Measurements from ENCODE around the gene ADPGK.

The ADPGK gene

DNA sequence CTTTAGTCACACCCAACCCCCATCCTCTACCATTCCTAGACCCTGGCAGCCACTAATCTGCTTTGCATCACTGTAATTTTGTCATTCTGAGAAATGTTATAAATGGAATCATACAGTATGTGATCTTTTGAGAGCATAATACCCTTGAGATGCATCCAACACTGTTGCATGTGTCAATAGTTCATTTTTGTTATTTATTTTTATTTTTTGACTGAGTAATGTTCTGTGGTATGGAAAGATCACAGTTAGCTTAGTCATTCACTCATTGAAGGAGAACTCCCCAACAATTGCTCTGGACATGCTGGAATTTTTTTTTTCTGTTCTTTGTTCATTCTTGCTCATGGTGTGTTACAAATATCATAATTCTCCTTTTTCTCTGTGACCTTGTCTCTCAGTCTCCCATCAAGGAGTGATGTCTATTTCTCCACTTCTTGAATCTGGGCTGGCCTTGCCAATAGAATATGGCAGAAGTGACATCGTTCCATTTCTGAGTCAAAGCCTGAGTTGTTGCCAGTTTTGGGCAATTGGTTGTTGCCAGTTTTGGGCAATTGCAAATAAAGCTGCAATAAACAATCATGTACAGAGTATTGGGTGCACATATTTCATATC lies 6.8 kb upstream of the ADPGK start:
- no peak for DNase-seq (ENCODE audit: low read depth in 4 of 4, low spot score in 1 of 4)

DNA sequence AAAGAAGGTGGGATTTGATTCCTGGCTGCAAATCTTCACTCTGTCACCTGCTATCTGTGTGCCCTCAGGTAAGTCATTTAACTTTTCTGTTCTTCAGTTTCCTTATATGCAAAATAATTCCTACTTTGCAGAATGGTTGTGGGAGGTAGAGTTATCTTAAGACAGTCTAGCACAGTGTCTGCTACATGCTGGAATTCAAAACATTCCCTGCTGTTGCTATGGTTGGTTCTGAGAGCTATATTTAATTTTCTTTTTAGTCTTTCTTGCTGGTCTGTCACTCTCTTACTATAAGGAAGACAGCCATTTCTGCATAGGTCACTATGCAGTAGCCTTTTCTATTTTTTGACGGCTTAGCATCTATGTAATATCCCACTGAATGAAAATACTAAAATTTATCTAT lies 4.0 kb upstream of the ADPGK start:
- no peak for DNase-seq (ENCODE audit: low read depth in 4 of 4, low spot score in 1 of 4)

DNA sequence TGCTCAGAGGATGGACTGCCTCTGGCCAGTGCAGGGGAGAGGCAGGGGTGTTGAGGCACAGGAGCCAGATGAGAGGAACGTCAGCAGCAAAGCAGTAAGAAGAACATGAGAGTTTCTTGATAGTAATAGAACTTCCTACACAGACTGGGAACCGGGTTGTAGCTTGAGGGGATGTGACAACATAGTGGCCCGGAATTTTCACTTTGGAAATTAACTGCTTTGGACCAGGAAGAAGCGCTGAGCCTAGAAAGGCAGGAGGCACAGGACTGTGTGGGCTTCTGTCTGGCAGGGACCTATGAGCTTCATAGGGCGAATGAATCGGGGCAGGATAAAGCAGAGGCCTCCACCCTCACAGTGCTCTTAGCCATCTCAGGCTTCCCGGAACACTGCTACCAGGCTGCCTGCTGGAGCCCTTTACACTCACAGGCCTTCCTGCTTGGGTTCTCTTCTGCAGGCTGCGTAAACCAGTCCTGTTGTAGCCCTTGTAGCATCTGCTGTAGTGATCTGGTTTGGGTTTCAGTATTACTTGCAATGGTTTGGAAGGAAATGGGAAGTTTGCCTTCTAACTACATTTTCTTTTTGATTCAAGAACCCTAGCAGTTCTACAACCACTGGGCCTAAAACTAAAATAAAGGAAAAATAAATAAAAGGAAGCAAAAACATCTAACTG lies 3.3 kb upstream of the ADPGK start:
- DNase-seq (ENCODE audit: low read depth in 4 of 4, low spot score in 1 of 4) = no peak

DNA sequence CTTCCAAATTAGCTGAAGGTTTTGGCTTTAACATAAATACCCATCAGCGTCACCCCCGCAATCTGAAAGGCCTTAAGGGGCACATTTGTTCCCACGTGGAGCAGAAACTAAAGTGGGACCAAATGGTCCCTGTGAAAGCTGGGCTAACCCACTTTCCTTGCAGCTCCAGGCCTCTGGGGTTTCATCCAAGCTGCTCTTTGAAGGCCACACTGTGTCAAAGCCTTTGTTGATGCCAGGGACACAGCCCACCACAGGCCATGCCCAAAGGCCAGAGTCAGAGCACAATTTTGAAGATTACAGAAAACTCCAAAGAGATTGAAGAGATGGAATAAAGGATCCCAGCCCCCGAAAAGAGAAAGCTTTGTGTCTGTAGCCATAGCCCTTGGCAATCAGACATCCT lies 2.7 kb upstream of the ADPGK start:
- no peak for DNase-seq (ENCODE audit: low read depth in 4 of 4, low spot score in 1 of 4)

DNA sequence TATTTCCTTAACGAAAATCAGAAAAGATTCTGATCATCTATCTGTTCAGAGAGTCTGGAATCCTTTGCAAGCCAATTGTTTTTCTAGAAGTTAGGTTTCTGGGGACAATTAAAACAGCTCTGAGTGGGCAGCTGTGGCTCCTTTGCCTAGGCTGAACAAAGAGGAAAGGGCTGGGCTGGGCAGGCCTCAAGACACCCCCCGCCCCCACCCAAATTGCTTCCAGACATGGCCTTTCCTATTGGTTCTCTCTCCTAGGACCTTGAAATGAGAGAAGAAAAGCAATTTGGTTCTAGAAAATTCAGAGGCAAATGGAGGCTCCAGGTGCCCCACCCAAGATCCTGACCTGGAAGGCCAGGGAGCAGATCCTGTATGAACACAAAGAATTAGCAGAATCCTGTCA lies 2.3 kb upstream of the ADPGK start:
- DNase-seq (ENCODE audit: low read depth in 4 of 4, low spot score in 1 of 4) = no peak

DNA sequence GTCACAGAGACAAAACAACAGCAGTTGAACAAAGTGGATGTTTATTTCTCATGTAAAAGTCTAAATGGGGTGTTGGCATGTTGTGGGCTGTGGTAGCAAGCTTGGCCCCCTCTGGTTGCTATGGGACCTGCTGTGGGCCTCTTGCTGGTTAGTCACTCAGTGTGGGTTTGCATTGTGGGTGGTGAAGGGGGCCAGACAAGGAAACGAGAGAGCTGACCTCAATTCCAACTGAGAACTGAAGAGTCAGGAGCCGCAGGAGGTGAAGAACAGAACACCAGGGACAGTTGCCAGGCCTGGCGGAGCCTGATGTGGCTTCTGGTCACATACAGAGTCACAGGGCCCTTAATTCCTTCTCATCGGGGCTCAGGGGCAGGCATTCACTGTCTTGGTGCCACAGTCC lies 1.9 kb upstream of the ADPGK start:
- DNase-seq (ENCODE audit: low read depth in 4 of 4, low spot score in 1 of 4) = peak in 2 of 4 experiments; percentile 16 to 33

DNA sequence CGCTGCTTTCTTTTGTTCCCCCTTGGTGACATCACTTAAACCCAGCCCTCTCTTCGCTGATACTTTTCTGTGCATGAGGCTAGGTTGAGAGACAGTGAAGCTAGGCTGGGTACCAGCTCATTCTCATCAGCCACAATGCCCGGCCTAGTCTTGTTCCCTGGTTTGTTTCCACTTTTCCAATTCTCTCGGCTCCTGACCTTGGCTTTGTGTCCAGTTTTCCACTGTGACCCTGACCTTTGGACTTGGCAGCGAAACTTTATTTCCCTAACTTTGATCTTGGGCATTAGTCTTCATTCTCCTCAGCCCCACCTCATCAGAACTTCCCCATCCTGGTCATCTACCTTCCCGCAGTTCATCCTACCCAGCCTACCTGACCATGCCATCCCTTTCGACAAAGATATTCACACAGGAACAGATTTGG lies 908 bp upstream of the ADPGK start:
- DNase-seq (ENCODE audit: low read depth in 4 of 4, low spot score in 1 of 4) = no peak

DNA sequence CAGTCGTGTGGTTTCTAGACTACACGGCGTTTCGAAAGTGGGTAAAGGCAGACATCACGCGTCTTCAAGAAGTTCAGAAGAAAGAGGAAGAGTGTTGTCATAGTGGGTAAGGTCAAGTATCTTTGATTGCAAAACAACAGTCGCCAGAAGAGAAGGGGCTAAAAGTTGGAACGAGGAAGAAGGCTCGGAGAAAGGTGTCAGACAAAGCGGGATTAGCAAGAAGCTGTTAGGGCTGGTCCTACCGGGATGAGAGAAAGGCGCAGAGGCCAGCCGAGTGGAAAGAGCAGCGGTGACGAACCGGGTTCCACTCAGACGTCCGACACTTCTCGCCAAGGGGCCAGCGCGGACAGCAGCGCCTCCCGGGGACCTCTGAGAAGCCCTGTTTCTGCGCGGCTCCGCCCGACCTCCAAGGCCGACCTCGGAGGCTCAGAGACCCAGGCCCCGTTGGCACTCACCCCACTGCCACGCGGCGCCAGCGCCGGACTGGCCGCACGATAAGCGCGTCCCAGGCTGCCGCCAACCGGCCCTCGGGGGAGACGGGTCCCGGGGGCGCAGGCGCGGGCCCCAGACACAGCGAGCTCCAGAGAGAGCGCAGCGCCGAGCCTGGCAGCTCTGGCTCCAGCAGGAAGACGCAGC lies 436 bp downstream of the ADPGK start:
- DNase-seq (ENCODE audit: low read depth in 4 of 4, low spot score in 1 of 4) = peak in 3 of 4 experiments; percentile 11 to 14 (median 13)

DNA sequence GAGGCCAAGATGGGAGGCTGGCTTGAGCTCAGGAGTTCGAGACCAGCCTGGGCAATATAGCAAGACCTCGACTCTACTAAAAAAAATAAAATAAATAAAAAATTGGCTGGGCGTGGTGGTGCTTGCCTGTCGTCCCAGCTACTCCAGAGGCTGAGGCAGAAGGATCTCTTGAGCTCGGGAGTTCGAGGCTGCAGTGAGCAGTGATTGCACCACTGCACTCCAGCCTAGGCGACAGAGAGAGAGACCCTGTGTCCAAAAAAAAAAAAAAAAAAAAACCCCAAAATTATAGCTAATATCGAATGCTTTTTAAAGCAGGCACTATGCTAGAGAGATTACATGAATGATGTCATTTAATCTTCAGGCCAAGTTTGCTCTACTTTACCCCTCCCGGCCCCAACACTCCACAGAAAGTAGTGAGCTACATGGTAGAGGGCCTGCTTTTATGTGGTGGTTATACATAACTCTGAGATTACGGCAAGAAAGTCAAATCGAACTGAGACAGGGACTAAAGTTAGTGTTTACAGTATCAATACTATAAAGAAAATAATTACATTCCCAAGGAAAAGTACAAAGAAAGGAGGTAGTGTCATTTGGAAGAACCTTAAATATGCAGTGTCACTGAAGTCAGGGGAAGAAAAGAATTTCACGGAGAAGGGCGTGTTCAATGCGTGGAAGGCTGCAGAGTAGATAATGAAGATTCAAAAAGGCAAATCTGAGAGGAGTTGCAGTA lies 1.1 kb downstream of the ADPGK start:
- DNase-seq (ENCODE audit: low read depth in 4 of 4, low spot score in 1 of 4) = no peak

DNA sequence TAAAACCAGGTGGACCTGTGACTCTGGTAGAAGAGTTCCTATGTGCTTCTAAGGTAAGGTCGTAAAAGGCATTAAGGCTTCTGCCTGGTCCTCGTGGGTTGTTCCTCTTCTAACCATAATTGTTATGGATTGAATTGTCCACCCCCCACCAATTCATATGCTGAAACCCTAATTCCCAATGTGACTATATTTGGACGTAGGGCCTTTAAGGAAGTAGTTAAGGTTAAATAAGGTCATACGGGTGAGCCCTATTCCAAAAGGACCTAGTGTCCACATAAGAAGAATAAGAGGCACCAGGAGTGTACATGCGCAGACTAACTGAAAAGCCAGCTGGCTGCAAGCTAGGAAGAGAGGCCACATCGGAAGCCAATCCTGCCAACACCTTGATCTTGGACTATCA lies 1.9 kb downstream of the ADPGK start:
- DNase-seq (ENCODE audit: low read depth in 4 of 4, low spot score in 1 of 4) = no peak

DNA sequence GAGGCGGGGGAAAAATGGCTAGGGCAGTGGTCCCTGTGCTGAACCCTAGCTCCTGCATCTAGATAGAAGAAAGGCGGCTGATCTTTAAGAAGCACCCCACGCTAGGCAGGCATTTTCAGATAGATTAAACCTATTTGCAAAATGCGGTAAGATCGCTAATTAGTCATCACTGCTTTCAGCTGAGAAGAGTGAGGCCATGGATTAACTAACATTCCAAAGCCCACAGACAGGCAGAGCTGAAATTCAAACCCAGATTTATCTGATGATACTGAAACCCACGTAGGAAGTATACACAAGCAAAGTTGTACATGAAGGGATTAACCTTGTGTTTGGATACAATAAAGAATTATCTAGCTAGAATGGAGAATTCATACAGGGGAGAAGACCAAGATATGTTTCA lies 4.8 kb downstream of the ADPGK start:
- DNase-seq (ENCODE audit: low read depth in 4 of 4, low spot score in 1 of 4) = no peak

DNA sequence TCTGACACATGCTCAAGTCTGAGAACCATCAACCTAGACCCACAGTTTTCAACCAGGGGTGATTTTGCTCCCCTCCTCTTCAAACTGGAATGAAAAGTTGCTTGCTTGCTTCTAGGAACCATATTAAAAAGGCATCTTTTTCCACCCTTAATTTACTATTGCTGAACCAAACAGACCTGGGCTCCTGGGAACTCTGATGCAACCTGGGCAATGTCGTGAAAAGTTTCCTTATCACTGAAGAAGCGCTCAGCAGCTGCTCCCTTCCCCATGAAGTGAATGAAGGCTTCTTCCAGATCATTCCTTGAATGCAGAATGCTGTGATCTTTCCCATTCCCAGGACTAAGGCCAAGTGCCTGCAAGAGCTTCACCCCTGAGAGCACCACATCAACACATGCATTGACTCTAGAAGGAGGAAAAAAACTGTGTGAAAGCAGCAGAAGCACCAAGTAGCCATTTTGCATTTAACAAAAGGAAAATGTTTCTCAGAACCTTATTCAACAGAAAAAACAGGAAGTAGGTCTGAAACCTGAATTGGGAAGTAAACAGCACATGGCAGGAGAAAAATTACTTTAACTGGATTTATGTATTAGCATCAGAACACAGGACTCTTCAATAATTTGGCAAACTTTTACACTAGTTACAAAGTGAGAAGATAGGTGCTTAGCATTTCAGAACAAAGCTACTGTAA lies 8.7 kb downstream of the ADPGK start:
- no peak for DNase-seq (ENCODE audit: low read depth in 4 of 4, low spot score in 1 of 4)

DNA sequence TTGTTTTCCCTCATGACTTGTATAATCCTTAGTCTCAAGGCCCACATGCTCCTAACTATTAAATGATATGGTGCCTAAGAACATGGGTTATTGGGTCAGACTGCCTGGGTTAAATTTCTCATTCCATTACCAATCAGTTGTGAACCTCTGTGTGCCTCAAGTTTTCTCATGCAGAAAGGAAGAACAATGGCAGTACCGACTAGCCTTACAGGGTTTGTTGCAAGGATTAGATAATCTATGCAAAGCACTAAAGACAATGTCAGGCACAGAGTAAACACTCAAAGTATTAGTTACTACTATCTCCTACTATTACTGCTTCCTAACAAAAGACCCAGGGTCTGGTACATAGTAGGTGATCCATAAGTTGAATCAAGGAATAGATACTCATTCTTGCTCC lies 12.2 kb downstream of the ADPGK start:
- no peak for DNase-seq (ENCODE audit: low read depth in 4 of 4, low spot score in 1 of 4)

DNA sequence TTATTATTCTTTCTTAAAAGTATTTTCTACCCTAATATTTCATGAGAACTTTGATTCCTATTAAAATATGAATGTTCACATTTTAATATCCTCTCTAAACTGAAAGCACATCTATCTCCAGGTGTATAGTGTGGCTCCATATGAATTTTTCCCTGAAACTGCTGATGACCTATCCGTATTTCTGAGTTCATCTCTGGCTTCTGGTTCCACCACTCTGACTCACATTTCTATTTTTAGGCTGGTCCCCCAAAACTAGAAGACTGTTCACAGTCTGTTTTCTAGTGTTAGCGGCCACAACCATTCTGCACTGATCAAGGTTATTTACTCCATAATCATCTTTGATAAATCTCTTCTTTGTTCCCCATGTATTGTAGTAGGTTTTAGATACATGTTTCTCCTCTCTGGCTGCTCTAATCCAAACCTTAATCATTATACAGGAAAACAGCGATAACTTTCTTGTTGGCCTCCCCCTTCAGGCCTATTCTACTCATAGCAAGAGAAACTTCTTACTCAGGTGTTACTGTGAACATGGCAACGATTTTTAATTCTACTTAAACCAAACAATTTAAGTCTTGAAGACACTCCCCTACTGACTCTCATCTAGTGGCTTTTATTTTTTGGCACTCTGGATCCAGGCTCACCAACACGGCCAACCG lies 12.8 kb downstream of the ADPGK start:
- no peak for DNase-seq (ENCODE audit: low read depth in 4 of 4, low spot score in 1 of 4)

DNA sequence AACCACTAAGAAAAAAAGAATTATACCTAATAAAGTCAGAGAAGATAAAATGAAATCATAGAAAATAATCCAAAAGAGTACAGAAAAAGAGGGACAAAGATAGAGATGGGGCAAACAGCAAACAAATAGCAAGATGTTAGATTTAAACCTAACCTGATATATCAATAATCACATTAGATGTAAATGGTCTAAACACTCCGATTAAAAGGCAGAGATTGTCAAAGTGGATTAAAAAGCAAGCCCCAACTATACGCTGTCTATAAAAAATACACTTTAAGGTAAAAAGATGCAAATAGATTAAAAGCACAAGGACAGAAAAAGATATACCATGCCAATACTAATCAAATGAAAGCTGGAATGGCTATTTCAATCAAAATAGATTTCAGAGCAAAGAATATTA lies 16.8 kb downstream of the ADPGK start:
- DNase-seq (ENCODE audit: low read depth in 4 of 4, low spot score in 1 of 4) = no peak

DNA sequence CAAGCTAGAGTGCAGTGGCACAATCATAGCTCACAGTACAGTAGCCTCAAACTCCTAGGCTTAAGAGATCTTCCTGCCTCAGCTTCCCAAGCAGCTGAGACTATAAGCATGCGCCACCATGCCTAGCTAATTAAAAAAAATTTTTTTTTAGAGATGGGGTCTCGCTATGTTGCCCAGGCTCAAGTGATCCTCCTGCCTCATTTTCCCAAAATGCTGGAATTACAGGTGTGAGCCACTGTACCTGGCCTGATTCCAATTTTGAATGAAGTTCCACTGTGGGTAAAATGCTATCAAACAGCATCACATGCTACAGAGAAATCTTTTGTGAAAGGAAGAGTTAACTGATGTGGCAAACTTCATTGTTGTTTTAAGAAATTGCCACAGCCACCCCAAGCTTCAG lies 17.5 kb downstream of the ADPGK start:
- no peak for DNase-seq (ENCODE audit: low read depth in 4 of 4, low spot score in 1 of 4)

DNA sequence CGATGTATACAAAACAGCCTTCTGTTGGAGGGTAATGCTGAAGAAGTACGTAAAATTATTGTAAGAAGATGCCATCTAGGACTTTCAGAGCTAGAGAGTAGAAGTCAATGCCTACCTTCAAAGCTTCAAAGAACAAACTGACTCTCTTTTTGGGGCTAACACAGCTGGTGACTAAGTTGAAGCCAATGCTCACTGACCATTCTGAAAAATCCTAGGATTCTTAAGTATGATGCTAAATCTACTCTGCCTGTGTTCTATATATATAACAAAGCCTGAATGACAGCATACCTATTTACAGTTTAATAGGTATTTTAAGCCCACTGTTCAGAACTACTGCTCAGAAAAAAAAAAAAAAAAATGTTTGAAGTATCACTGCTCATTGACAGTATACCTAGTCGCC lies 18.9 kb downstream of the ADPGK start:
- DNase-seq (ENCODE audit: low read depth in 4 of 4, low spot score in 1 of 4) = no peak

DNA sequence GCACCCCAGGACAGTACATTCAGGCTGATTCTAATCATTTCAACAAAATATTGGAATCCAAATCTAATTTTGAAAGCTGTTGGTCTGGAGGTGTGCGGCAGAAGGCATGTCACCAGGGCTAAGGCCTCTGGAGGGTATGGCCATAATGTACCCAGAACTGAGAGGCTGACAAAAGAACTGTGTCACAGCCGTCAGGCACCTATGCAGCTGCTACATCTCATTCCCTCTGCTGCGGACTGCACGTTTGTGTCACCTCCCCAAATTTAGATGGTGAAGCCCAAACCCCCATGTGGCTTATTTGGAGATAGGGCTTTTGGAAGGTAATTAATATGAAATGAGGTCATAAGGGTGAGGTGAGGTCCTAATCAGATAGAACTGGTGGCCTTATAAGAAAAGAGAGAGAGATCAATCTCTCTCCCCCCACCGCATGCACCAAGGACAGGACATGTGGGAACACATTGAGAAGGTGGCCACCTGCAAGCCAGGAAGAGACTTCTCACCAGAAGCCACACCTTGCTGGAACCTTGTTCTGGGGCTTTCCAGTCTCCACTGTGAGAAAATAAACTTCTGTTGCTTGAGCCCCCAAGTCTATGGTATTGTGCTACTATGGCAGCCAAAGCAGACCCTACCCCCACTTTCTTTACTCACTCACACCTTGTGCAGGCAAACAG lies 22.8 kb downstream of the ADPGK start:
- DNase-seq (ENCODE audit: low read depth in 4 of 4, low spot score in 1 of 4) = no peak

DNA sequence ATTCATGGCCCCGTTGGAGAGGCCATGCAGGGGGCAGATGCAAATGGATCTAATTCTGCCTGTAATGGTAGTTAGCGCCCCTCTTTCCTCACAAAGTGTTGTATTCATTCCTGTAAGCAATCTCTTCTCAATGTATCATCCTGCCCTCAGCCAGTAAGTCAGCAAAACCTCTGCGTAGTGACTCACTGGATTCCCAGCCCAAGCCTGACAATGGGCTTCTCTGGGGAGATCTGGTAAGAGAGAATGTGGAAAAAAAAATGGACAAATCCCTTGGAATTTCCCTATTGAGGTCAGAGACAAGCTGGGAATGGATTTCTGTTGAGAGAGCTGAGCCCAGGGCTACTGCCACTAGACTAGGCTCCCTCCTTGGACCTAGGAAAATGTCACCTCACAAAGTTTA lies 25.4 kb downstream of the ADPGK start:
- DNase-seq (ENCODE audit: low read depth in 4 of 4, low spot score in 1 of 4) = no peak

DNA sequence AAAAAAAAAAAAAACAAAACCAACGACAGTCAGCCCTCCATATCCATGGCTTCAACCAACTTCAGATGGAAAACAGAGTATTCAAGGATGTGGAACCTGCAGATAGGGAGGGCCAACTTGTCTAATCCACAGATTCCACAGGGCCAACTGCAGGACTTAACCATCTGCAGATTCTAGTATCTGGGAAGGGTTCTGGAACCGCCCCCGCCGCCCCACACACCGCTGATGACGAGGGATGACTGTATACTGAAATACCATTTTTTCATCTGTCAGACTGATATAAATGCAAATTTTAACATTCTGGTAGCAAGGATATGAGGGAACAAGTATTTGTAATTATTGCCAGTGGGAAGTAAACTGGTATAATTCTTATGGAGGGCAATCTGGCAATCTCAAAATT lies 29.5 kb downstream of the ADPGK start:
- DNase-seq (ENCODE audit: low read depth in 4 of 4, low spot score in 1 of 4) = no peak
